ENCODE data around the gene BMPR1A. TPM values are rescaled to one million over a fixed set of nuclear protein-coding genes. Genes with fewer than 3 reads are reported as not detected.

The BMPR1A gene
- total and polyA plus RNA-seq, 2 of the 13 experiments (the other 11 are each of a cell fraction or from before 2014, with no cell fraction given): 17.8 to 44.2 TPM

DNA sequence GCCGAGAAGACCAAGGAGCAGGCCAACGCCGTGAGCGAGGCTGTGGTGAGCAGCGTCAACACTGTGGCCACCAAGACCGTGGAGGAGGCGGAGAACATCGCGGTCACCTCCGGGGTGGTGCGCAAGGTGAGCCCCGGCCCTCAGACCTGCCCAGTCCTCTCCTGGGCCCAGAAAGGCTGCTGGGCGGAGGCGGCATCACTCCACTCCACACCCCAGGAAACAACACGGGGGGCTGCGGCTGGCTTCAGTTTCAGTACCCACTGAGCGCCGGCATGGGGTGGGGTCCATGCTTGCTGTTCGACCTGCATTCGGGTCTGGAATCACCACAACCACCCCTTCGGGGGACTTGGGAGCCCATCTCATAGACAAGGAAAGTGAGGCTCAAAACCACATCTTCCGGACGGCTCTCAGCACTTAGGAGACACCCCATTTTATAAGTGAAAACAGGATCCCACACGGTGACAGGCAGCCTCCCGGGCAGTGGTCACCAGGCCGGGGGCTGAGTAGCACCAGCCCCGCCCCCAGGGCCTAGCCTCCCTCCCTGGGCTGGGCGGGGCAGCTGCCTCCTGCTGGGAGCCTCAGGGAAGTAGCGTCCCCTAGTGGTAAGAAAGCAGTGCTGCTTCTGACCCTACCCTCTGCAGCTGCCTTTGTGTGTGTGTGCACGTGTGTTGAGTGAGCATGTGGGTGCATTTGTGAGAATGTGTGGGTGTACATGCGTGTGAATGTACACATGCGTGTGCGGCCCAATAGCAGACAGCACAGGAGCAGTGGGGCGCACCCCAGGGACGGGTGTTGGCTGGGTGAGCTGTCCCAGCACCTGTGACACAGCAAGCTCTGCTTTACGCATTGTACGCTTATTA lies 203.8 kb downstream of the BMPR1A start (continued):
- TF ChIP-seq MYC (CRISPR knock-in tag; IDR thresholded peaks at IDR 0.05; ENCODE audit: borderline replicate concordance) (peak; percentile 65), HDAC6 (IDR thresholded peaks at IDR 0.05; ENCODE audit: low read depth, low read length) (no peak), KDM3A (CRISPR knock-in tag; IDR thresholded peaks at IDR 0.05; ENCODE audit: low read depth) (peak; percentile 41; the same call in 1 of the 2 replicates), PHF8 (CRISPR knock-in tag; IDR thresholded peaks at IDR 0.05) (no peak), HNRNPUL1 (IDR thresholded peaks at IDR 0.05; ENCODE audit: low read depth, low read length) (no peak), ZNF7 (CRISPR knock-in tag; IDR thresholded peaks at IDR 0.05) (no peak), TMF1 (CRISPR knock-in tag; IDR thresholded peaks at IDR 0.05; ENCODE audit: low read depth) (no peak), HNRNPLL (IDR thresholded peaks at IDR 0.05; ENCODE audit: low read depth, low read length, poor library complexity, severe bottlenecking) (peak; percentile 39), ZNF850 (CRISPR knock-in tag; conservative IDR thresholded peaks at IDR 0.05) (no peak), SAFB2 (CRISPR knock-in tag; IDR thresholded peaks at IDR 0.05; ENCODE audit: borderline replicate concordance, low read depth) (no peak), ZNF703 (CRISPR knock-in tag; IDR thresholded peaks at IDR 0.05; ENCODE audit: borderline replicate concordance) (no peak), ZNF121 (CRISPR knock-in tag; IDR thresholded peaks at IDR 0.05) (no peak), SALL2 (CRISPR knock-in tag; IDR thresholded peaks at IDR 0.05) (no peak), ZBTB3 (CRISPR knock-in tag; IDR thresholded peaks at IDR 0.05; ENCODE audit: borderline replicate concordance, low read depth) (no peak), SP4 (CRISPR knock-in tag; IDR thresholded peaks at IDR 0.05) (peak; percentile 55; the same call in 1 of the 2 replicates), FOSL1 (CRISPR knock-in tag; IDR thresholded peaks at IDR 0.05; ENCODE audit: borderline replicate concordance) (no peak), ZNF430 (CRISPR knock-in tag; IDR thresholded peaks at IDR 0.05) (no peak), RBM22 (optimal IDR thresholded peaks at IDR 0.05; ENCODE audit: low read length) (no peak), ZSCAN25 (CRISPR knock-in tag; IDR thresholded peaks at IDR 0.05) (0 out of 2 replicates have a peak, but pooled peaks have one; percentile 26)
- TF ChIP-seq, protein P1, sequence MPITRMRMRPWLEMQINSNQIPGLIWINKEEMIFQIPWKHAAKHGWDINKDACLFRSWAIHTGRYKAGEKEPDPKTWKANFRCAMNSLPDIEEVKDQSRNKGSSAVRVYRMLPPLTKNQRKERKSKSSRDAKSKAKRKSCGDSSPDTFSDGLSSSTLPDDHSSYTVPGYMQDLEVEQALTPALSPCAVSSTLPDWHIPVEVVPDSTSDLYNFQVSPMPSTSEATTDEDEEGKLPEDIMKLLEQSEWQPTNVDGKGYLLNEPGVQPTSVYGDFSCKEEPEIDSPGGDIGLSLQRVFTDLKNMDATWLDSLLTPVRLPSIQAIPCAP (CRISPR knock-in tag; IDR thresholded peaks at IDR 0.05; ENCODE audit: low read depth): no peak
- TF ChIP-seq, protein P2, sequence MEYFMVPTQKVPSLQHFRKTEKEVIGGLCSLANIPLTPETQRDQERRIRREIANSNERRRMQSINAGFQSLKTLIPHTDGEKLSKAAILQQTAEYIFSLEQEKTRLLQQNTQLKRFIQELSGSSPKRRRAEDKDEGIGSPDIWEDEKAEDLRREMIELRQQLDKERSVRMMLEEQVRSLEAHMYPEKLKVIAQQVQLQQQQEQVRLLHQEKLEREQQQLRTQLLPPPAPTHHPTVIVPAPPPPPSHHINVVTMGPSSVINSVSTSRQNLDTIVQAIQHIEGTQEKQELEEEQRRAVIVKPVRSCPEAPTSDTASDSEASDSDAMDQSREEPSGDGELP (IDR thresholded peaks at IDR 0.05; ENCODE audit: borderline replicate concordance, low read depth): no peak
- TF ChIP-seq, protein P3, sequence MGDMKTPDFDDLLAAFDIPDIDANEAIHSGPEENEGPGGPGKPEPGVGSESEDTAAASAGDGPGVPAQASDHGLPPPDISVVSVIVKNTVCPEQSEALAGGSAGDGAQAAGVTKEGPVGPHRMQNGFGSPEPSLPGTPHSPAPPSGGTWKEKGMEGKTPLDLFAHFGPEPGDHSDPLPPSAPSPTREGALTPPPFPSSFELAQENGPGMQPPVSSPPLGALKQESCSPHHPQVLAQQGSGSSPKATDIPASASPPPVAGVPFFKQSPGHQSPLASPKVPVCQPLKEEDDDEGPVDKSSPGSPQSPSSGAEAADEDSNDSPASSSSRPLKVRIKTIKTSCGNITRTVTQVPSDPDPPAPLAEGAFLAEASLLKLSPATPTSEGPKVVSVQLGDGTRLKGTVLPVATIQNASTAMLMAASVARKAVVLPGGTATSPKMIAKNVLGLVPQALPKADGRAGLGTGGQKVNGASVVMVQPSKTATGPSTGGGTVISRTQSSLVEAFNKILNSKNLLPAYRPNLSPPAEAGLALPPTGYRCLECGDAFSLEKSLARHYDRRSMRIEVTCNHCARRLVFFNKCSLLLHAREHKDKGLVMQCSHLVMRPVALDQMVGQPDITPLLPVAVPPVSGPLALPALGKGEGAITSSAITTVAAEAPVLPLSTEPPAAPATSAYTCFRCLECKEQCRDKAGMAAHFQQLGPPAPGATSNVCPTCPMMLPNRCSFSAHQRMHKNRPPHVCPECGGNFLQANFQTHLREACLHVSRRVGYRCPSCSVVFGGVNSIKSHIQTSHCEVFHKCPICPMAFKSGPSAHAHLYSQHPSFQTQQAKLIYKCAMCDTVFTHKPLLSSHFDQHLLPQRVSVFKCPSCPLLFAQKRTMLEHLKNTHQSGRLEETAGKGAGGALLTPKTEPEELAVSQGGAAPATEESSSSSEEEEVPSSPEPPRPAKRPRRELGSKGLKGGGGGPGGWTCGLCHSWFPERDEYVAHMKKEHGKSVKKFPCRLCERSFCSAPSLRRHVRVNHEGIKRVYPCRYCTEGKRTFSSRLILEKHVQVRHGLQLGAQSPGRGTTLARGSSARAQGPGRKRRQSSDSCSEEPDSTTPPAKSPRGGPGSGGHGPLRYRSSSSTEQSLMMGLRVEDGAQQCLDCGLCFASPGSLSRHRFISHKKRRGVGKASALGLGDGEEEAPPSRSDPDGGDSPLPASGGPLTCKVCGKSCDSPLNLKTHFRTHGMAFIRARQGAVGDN (CRISPR knock-in tag; IDR thresholded peaks at IDR 0.05): peak; percentile 55; the same call in 1 of the 2 replicates
- TF ChIP-seq, protein P4, sequence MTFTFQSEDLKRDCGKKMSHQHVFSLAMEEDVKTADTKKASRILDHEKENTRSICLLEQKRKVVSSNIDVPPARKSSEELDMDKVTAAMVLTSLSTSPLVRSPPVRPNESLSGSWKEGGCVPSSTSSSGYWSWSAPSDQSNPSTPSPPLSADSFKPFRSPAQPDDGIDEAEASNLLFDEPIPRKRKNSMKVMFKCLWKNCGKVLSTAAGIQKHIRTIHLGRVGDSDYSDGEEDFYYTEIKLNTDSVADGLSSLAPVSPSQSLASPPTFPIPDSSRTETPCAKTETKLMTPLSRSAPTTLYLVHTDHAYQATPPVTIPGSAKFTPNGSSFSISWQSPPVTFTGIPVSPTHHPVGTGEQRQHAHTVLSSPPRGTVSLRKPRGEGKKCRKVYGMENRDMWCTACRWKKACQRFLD (CRISPR knock-in tag; IDR thresholded peaks at IDR 0.05; ENCODE audit: borderline replicate concordance): no peak

Data from HepG2 (cell line).